ENCODE results near the gene LTB4R2. TPM values are rescaled to one million over a fixed set of nuclear protein-coding genes. Genes with fewer than 3 reads are reported as not detected.

LTB4R2 gene
- total and polyA plus RNA-seq, 2 donors (not counting 3 experiments of a cell fraction or from before 2014, with no cell fraction given) = 5.5 to 13.1 TPM

GRCh38 chr14:24292118-24292807, 17.7 kb upstream of the LTB4R2 start:
- POLR2A ChIA-PET = no interaction called here

More at GRCh38 chr14:24292118-24292807, 17.7 kb upstream of the LTB4R2 start:
- DNase-seq (ENCODE audit: low read depth, low spot score) (no peak), FAIRE-seq (no peak)
- H3K4me3 ChIP-seq (replicated peaks in 1 of 3; ENCODE audit: insufficient read depth in 1 of 3, low read depth in 1 of 3, low read length in 3 of 3) = no peak overlapping the region
- intact Hi-C loops (cut with micrococcal nuclease) = no loop called here
- no peaks in the 10 kb centered on the region for H3K9me3 ChIP-seq (replicated peaks; ENCODE audit: control insufficient read depth, insufficient read depth, low read length)
- no peaks in the 10 kb centered on the region for H4K20me1 ChIP-seq (replicated peaks; ENCODE audit: control insufficient read depth, extremely low read depth, insufficient read depth, low read length)
- BruUV-seq (replicated peaks) = no TSS peak
- H3K4me1 ChIP-seq (ENCODE audit: control insufficient read depth, extremely low read depth, insufficient read depth, low read length) = peaks cover 8% of the 10 kb centered on the region
- H3K27me3 ChIP-seq (ENCODE audit: control insufficient read depth in 2 of 2, insufficient read depth in 2 of 2, low read length in 2 of 2) = no peaks in the 10 kb centered on the region
- H3K36me3 ChIP-seq (ENCODE audit: control insufficient read depth in 2 of 2, extremely low read depth in 1 of 2, insufficient read depth in 2 of 2, low read length in 2 of 2) = peaks cover 5 to 19% of the 10 kb centered on the region in 2 experiments
- dilution Hi-C loops (cut with MboI; ENCODE audit: extremely low pct_ligation_motif_present, low sequenced_read_pairs) = no loop called here
- no peaks in the 10 kb centered on the region for H3K79me2 ChIP-seq (ENCODE audit: control insufficient read depth, insufficient read depth, low read length)
- no peaks in the 10 kb centered on the region for H3K9me1 ChIP-seq (replicated peaks; ENCODE audit: control insufficient read depth, extremely low read depth, insufficient read depth, low read length)
- no peak overlapping the region for H3K27ac ChIP-seq (ENCODE audit: insufficient read depth, low read depth, low read length)
- no peak overlapping the region for H2AFZ ChIP-seq (ENCODE audit: low read depth, low read length)
- CTCF ChIA-PET = interaction anchor here (0.6 to 1.9 kb wide), 6 partner anchors 10 to 111 kb away, joined by 3 to 13 read pairs (median 4); partner anchors contain the start of genes CIDEB, MDP1 and TINF2
- no peak overlapping the region for H3K4me2 ChIP-seq (ENCODE audit: insufficient read depth, low read length)
- no peak overlapping the region for H3K9ac ChIP-seq (replicated peaks; ENCODE audit: extremely low read depth, insufficient read depth, low read length)
- TF ChIP-seq FOS (IDR thresholded peaks at IDR 0.05; ENCODE audit: borderline replicate concordance, insufficient read depth, low read length) (no peak), CTCF (IDR thresholded peaks at IDR 0.05; ENCODE audit: extremely low read depth in 1 of 2, insufficient read depth in 1 of 2, low read depth in 1 of 2, low read length in 2 of 2) (no peak), GATA2 (IDR thresholded peaks at IDR 0.05; ENCODE audit: insufficient read depth, insufficient read length, low read depth, low read length) (no peak), MAX (IDR thresholded peaks at IDR 0.05; ENCODE audit: insufficient read depth, insufficient read length) (no peak), POLR2AphosphoS5 (IDR thresholded peaks at IDR 0.05; ENCODE audit: insufficient read depth, low read depth, low read length) (no peak)

Measured in endothelial cell of umbilical vein (primary cell).